HT-29 (cell line): ENCODE results near the gene RADIL. TPM values are rescaled to one million over a fixed set of nuclear protein-coding genes. Genes with fewer than 3 reads are reported as not detected.

Experiments used
- DNase-seq: peaks from one replicate; pipeline ENCODE4 v3.0.0-alpha.2; 2015; ENCODE audit warnings: low spot score
- total RNA-seq: library from RNA; depleted of rRNA; stranded (reverse); fragments of >200 nt; shearing (Covaris generic); gene quantifications from 2 replicates; pipeline ENCODE4 v1.2.3, GENCODE V29; 2014

The RADIL gene
- total RNA-seq, 1 experiment from 2014 or later = not detected

- no peak for DNase-seq
Measured at GRCh38 chr7:4833176-4833575, 50.3 kb downstream of the RADIL start.

GRCh38 chr7:4832711-4833110 is 50.8 kb downstream of the RADIL start:
- no peak for DNase-seq

- no peak for DNase-seq
Measured at GRCh38 chr7:4831723-4832495, 51.6 kb downstream of the RADIL start.

DNA sequence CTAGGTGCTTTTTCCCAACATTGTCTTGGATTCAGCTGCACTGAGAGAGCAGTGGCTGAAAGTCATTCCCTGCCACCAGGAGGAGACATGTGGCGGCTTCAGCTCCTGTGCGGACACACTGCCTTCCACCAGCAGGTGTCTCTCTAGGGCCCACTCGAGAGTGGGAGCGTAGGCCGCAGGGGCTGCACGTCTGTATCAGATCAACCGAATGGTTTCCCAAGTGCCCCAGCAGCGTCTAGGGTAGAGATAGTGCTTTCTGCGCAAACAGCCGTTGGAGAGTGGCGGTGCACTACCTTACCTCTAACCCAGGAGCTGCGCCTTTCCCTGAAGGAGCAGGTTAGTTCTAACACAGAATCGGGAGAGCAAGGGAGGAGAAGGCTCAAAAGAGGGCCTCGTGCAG is 53.3 kb downstream of the RADIL start:
- peak; percentile 84 for DNase-seq

- DNase-seq = no peak
Measured at GRCh38 chr7:4828720-4829383, 54.7 kb downstream of the RADIL start.

DNA sequence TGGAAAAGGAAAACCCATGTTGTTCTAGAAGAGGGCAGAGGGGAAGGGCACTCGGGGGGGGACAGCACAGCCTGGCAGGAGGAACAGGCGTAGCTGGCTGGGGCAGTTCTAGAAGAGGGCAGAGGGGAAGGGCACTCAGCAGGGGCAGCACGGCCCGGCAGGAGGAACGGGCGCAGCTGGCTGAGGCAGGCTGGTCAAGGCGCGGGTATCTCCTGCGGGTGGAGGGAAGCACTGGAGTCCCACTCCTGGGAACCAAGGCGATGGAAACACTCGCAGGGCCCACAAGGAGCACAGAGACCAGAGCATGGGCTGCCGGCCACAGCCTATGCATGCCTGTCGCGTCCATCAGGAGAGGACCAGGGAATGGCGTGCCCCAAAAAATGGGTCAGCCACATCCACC is 58.4 kb downstream of the RADIL start:
- no peak for DNase-seq

- DNase-seq = no peak
Measured at GRCh38 chr7:4824120-4824775, 59.3 kb downstream of the RADIL start.

GRCh38 chr7:4823441-4824119 is 59.9 kb downstream of the RADIL start:
- no peak for DNase-seq

DNA sequence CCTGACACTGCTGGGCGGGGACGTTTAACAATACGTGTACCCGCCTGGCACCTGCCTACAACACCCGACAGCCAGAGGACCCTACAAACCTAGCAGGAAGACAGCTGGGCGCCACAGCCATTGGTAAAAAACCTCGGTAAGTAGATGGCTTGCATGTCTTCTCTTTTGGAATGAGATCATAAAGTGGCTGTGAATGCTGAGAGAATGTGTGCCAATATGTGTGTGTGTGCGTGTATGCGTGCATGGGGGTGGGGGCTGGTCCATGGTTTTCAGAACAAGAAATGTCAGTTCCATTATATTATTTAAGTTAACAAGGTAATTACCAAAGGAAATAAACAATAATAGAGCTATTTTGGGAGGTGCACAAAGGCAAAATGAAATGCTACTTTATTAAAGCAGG is 60.8 kb downstream of the RADIL start:
- DNase-seq = no peak

DNA sequence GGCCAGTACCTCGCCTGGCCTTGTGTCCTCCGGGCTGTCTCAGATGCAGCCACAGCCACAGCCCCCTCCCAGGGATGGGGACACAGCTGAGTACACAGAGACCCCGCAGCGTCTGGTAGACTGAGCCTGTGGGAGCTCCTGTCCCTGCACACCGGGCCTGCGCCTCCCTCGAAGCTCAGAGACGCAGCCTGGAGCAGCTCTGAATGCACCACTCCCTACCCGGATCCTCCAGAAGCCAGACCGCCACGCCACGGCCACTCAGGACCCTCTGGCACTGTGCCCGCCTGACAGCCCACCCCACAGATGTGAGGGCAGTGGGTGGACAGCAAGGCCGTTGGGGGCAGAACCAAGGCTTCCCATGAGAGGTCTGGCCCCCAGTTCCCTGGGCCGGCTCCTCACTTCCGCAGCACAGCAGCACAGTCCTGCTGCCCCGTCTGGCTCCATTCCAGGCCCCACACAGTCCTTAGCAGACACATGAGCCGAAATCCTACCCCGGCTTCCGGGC is 62.5 kb downstream of the RADIL start:
- no peak for DNase-seq

DNA sequence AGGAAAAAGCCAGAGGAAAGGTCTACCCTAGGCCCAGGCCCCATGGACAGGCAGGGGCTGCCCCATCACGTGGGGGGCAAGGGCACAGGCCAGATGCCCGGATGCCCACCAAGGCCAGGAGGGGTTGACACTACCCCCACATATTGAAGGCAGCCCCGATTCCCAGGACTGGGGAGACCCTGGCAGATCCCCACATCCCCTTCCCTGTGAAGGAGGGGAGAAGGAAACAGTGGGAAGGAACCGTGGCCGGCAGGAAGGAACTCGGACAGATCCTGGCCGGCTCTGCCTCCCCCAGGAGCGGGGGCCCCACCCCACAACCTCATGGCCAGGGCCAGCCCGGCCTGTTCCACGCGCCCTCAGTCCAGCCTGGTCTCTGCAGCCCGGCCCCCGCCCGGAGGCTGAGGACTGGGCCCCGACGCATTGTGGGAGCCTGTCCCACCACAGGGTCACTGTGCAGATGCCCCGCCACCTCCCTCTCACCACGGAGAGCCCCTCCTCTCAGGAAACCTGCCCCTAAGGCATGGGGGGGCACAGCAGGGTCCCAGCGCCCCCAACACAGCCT is 63.0 kb downstream of the RADIL start:
- no peak for DNase-seq

DNA sequence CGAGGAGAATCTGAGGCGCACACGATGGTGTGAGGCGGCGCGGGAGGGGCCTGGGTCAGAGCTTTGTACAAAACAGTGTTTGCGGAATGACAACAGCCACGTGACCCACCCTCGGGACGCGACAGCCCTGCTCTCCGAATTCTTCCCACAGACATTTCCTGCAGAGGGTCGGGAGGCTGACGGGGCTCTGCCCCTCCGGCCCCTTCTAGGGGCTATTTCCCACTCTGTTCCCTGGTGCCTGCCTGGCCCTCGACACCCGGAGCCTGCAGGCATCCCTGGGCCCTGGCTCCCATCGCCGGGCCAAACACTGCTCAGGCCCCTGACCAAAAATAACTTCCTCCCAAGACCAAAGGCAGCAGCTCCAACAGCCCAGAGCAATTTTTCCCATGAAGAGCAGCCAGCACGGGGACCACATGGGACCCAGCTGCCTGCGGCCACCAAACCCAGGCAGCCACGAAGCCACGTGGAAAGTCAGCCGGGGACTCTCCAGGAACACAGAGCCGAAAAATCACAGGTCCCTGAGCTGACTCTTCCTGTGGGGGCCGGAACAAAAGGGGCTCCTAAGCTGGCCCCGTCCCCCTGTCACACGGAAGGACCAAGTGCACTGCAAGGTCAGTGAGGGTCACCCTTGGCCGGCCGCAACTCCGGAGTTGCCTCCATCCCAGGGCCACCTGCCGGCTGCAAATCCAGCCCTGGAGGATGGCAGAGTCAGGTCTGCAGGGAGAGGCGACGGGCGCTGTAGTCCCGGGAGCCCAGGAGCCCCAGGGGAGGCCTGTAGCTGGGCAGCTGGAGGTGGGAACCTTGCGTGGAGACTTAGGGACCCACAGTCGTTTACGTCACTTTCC is 63.7 kb downstream of the RADIL start:
- DNase-seq = no peak

GRCh38 chr7:4818000-4818794 is 65.3 kb downstream of the RADIL start:
- no peak for DNase-seq

DNA sequence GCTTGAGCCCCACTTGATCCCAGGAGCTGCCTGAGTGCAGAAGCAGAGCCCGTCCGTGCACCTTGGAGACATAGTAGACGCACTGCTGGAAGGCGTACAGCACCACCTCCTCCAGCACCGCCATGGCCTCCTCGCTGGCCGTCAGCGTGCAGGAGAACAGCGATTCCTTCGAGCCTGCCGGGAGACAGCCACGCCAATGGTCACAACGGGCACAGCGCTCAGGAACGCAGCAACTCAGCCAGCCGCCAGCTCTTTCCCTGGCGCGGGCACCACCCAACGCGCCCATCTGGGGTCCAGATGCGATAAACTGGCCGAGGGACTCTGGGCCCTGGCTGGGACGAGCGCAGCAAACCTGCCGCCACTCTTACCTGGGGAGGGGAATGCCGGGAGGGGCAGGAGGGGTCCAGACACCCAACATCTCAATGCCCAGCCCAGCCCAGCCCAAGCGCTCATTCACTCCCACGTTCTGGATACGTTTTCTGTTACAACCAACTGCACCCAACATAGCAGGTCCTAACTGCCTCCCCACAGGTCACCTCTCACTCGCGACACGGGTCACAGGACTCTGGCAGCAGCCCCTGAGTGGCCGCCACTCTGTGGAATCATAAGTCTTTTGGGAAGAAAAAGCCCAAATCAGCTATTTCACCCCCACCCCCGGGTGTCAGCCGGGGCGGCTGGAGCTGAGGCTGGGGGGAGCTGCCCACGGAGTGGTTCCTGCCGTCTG is 66.2 kb downstream of the RADIL start:
- no peak for DNase-seq

DNA sequence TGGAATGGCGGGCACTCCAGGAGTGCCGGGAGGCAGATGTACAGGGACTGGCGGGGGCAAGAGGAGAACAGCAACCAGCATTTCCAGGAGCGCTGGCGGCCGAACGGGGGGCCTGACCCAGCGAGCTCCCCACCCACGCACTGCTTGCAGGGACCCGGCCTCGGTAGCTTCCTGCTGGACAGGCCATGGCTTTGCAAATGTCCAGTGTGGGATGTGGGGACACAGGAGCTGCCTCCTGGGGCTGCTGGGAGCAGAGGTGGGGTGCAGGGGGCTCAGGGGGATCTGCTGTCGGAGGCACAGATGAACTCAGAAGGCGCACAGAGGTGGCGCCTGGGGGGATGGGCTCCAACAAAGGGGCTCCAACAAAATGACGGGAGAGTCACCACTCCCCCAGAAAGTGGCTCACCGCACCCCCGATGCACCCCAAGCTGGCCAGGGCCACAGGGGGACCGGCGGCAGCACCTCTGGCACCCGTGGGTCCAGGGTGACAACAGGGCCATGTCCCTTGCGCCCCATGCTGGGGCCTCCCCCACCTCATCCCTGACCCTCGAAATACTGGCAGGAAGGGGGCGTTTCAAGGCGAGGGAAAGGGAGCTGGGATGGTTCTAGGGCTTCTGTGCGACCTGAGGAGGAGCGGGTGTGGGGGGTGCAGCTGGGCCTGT is 67.0 kb downstream of the RADIL start:
- DNase-seq = no peak

GRCh38 chr7:4815609-4816418 is 67.7 kb downstream of the RADIL start:
- no peak for DNase-seq

- DNase-seq = no peak
Measured at GRCh38 chr7:4815121-4815520, 68.4 kb downstream of the RADIL start.

DNA sequence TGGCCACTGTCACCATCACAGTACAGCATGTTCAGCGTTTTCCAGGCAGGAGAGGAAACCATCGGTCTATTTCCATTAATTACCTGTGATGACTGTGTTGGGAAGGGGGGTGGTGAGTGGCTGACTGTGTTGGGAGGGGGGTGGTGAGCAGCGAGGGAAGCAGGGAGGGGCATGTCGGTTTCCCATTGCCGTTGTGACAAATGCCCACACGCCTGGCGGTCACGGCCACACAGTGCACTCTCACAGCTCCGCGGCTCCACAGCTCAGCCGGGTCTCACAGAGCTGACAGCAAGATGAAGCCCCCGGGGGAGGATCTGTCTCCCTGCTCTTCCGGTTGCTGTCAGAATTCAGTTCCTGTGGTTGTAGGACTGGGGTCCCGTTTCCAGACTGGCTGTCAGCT is 69.1 kb downstream of the RADIL start:
- DNase-seq = no peak
